Smooth muscle cell (in vitro differentiated cells): Measurements from ENCODE around the gene AIF1. TPM values are rescaled to one million over a fixed set of nuclear protein-coding genes. Genes with fewer than 3 reads are reported as not detected.

Source experiments
- DNase-seq: peaks from one replicate; lab custom pipeline; 2025; ENCODE audit not compliant: unreplicated experiment; lab: John Stamatoyannopoulos, UW
- H2AFZ ChIP-seq: fragments of 200-600 bp; sonication (generic); 2 replicates; pipeline ENCODE4 v1.6.0; 2016; ENCODE audit warnings: antibody characterized with exemption, low read depth, mild to moderate bottlenecking
- H3F3A ChIP-seq: fragments of 200-600 bp; sonication (generic); 2 replicates; pipeline ENCODE4 v1.6.0; 2017; ENCODE audit warnings: antibody characterized with exemption, low read depth
- H3K27ac ChIP-seq: fragments of 200-600 bp; sonication (generic); 2 replicates; pipeline ENCODE4 v1.5.1; 2016; ENCODE audit warnings: low read depth, mild to moderate bottlenecking
- H3K27me3 ChIP-seq: fragments of 200-600 bp; sonication (generic); 2 replicates; pipeline ENCODE4 v1.6.1; 2016; ENCODE audit warnings: low read depth, mild to moderate bottlenecking
- H3K36me3 ChIP-seq: fragments of 200-600 bp; sonication (generic); 2 replicates; pipeline ENCODE4 v1.5.1; 2016; ENCODE audit warnings: low read depth
- H3K4me1 ChIP-seq: fragments of 200-600 bp; sonication (generic); 2 replicates; pipeline ENCODE4 v1.5.1; 2016; ENCODE audit warnings: low read depth
- H3K4me2 ChIP-seq: fragments of 200-600 bp; sonication (generic); 2 replicates; pipeline ENCODE4 v1.6.0; 2016; ENCODE audit warnings: mild to moderate bottlenecking
- H3K4me3 ChIP-seq: fragments of 200-600 bp; sonication (generic); 2 replicates; pipeline ENCODE4 v1.5.1; 2016; ENCODE audit warnings: mild to moderate bottlenecking
- H3K79me2 ChIP-seq: fragments of 200-600 bp; sonication (generic); 2 replicates; pipeline ENCODE4 v1.6.0; 2016; ENCODE audit warnings: low read depth, mild to moderate bottlenecking
- H3K9ac ChIP-seq: fragments of 200-600 bp; sonication (generic); 2 replicates; pipeline ENCODE4 v1.6.0; 2016; ENCODE audit warnings: low read depth
- H3K9me3 ChIP-seq: fragments of 200-600 bp; sonication (generic); replicated peaks from 2 replicates; pipeline ENCODE4 v1.5.1; 2016; ENCODE audit warnings: low read depth
- H4K20me1 ChIP-seq: fragments of 200-600 bp; sonication (generic); 2 replicates; pipeline ENCODE4 v1.6.0; 2016; ENCODE audit warnings: low read depth
- WGBS: methylation state at CpG from one replicate; pipeline ENCODE4 v1.1.7; 2016; ENCODE audit warnings: low lambda C conversion rate; 5-methylcytosine and 5-hydroxymethylcytosine counted together
- polyA plus RNA-seq: library from polyadenylated mRNA; unstranded; fragments of >200 nt; fragmentation: Nextera tagmentation; extraction: Ambion mirVana; gene quantifications from 2 replicates; pipeline ENCODE4 v1.2.1, GENCODE V29; 2016
- total RNA-seq: library from RNA; depleted of rRNA; stranded (reverse); fragments of >200 nt; gene quantifications from 2 replicates; pipeline ENCODE4 v1.2.3, GENCODE V29; 2014
- TF ChIP-seq, protein P1 (sequence below): fragments of 200-600 bp; sonication (generic); IDR thresholded peaks from 2 replicates; pipeline ENCODE4 v1.5.1; 2017; ENCODE audit warnings: borderline replicate concordance, mild to moderate bottlenecking, antibody characterized with exemption; ENCODE audit not compliant: insufficient read depth, poor library complexity, severe bottlenecking

Gene AIF1
- total and polyA plus RNA-seq, 2 experiments from 2014 or later = not detected

DNA sequence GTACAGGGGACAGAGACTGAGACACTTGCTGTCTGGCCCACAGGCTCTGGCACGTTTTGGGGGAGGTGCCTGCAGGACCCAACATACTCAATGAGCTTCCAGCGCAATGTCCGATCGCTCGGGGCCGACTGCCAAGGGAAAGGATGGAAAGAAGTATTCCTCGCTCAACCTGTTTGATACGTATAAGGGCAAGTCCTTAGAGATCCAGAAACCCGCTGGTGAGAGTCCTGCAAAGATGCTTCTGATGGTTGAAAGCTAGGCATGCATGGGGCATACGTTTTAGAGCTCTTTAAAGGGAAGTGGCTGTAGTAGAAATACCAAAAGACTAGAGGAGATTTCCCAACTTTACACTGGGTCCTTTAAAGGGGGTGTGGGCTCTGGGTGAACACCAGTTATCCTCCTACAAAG, 7.7 kb downstream of the AIF1 start:
- Histone ChIP-seq H3K4me1 (peaks cover 13% of the 10 kb centered on the region), H2AFZ (no peak overlapping the region), H3F3A (peaks cover 11% of the 10 kb centered on the region), H4K20me1 (peaks cover 66% of the 10 kb centered on the region), H3K27me3 (no peaks in the 10 kb centered on the region), H3K27ac (peak overlapping the region; percentile 98), H3K9ac (no peak overlapping the region), H3K36me3 (peaks cover 13% of the 10 kb centered on the region), H3K9me3 (no peaks in the 10 kb centered on the region), H3K4me2 (peak overlapping the region; percentile 97), H3K4me3 (peak overlapping the region; percentile 85), H3K79me2 (peaks cover 66% of the 10 kb centered on the region)
- WGBS = 68% methylated on average over 10 of the region's 10 CpGs
- DNase-seq = no peak
- TF ChIP-seq, protein P1, sequence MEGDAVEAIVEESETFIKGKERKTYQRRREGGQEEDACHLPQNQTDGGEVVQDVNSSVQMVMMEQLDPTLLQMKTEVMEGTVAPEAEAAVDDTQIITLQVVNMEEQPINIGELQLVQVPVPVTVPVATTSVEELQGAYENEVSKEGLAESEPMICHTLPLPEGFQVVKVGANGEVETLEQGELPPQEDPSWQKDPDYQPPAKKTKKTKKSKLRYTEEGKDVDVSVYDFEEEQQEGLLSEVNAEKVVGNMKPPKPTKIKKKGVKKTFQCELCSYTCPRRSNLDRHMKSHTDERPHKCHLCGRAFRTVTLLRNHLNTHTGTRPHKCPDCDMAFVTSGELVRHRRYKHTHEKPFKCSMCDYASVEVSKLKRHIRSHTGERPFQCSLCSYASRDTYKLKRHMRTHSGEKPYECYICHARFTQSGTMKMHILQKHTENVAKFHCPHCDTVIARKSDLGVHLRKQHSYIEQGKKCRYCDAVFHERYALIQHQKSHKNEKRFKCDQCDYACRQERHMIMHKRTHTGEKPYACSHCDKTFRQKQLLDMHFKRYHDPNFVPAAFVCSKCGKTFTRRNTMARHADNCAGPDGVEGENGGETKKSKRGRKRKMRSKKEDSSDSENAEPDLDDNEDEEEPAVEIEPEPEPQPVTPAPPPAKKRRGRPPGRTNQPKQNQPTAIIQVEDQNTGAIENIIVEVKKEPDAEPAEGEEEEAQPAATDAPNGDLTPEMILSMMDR = no peak

DNA sequence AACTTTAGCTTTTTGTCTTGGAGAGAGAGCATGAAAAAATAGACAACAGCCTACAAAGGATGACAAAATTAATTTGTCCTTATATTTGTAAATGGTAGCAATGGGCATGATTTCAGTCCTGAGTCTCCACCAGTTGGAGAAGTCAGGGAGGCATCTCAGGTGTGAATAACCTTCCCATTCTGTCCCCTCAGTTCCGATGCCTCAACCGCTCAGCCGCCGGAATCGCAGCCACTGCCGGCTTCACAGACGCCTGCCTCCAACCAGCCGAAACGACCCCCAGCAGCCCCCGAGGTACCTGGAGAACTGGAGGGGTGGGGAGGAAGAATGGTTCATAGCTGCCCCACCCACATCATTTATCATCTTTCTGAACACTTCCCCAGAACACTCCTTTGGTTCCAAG, 9.0 kb downstream of the AIF1 start:
- Histone ChIP-seq H3K4me1 (peaks cover 13% of the 10 kb centered on the region), H4K20me1 (peaks cover 79% of the 10 kb centered on the region)

DNA sequence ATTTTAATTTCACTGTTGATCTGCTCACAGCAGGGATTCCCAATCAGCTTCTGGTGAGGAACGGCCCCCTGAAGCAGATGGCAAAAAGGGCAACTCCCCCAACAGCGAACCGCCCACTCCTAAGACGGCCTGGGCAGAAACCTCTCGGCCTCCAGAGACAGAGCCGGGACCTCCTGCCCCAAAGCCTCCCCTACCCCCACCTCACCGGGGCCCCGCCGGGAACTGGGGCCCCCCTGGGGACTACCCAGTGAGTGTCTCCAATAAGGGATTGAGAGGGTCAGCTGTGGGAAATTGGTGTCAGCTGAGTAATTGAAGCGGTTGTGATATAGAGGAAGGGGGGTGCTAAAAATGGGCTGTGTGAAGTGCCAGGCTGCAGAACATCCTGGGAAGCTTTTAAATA, 11.9 kb downstream of the AIF1 start:
- Histone ChIP-seq H3F3A (peaks cover 30% of the 10 kb centered on the region), H2AFZ (no peak overlapping the region), H3K4me3 (no peak overlapping the region), H4K20me1 (peaks cover 90% of the 10 kb centered on the region), H3K9me3 (no peaks in the 10 kb centered on the region), H3K9ac (no peak overlapping the region), H3K27ac (no peak overlapping the region), H3K4me2 (no peak overlapping the region), H3K79me2 (peaks cover 64% of the 10 kb centered on the region), H3K36me3 (peaks cover 24% of the 10 kb centered on the region), H3K4me1 (peaks cover 9% of the 10 kb centered on the region), H3K27me3 (no peaks in the 10 kb centered on the region)
- no peak for DNase-seq
- TF ChIP-seq, protein P1 = no peak
- WGBS = 94% methylated on average over 10 of the region's 10 CpGs

More for the DNA sequence above, 9.0 kb downstream of the AIF1 start:
- no peak overlapping the region for H3K27ac ChIP-seq
- peaks cover 23% of the 10 kb centered on the region for H3K36me3 ChIP-seq
- H3K79me2 ChIP-seq = peaks cover 71% of the 10 kb centered on the region
- H3K9ac ChIP-seq = no peak overlapping the region
- H3F3A ChIP-seq = peaks cover 20% of the 10 kb centered on the region
- H3K27me3 ChIP-seq = no peaks in the 10 kb centered on the region
- H3K9me3 ChIP-seq = no peaks in the 10 kb centered on the region
- no peak overlapping the region for H3K4me2 ChIP-seq
- no peak for DNase-seq
- no peak overlapping the region for H3K4me3 ChIP-seq
- no peak overlapping the region for H2AFZ ChIP-seq
- TF ChIP-seq, protein P1 = no peak
- WGBS = over 99% methylated on average over 10 of the region's 10 CpGs

DNA sequence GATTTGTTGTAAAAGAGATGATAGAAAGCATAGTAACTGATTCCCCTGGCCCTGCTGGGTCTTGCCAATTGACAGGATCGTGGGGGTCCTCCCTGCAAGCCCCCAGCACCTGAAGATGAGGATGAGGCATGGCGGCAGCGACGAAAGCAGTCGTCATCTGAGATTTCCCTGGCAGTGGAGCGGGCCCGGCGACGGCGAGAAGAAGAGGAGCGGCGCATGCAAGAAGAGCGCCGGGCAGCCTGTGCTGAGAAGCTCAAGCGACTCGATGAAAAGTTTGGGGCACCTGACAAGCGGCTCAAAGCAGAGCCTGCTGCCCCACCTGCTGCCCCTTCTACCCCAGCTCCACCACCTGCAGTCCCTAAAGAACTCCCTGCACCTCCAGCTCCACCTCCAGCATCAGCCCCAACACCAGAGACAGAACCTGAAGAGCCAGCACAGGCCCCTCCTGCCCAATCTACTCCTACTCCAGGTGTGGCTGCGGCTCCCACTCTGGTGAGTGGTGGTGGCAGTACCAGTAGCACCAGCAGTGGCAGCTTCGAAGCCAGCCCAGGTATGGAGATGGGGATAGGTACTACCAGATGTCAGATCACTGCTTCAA, 12.8 kb downstream of the AIF1 start:
- peaks cover 35% of the 10 kb centered on the region for H3F3A ChIP-seq
- H3K4me1 ChIP-seq = peaks cover under 1% of the 10 kb centered on the region
- H3K4me3 ChIP-seq = no peak overlapping the region
- WGBS = 97% methylated on average over 11 of the region's 19 CpGs
- DNase-seq = no peak
- H3K9me3 ChIP-seq = no peaks in the 10 kb centered on the region
- no peak overlapping the region for H3K9ac ChIP-seq
- H3K27me3 ChIP-seq = no peaks in the 10 kb centered on the region
- H3K79me2 ChIP-seq = peaks cover 57% of the 10 kb centered on the region
- TF ChIP-seq, protein P1 = no peak
- no peak overlapping the region for H2AFZ ChIP-seq
- H3K27ac ChIP-seq = no peak overlapping the region
- peaks cover 29% of the 10 kb centered on the region for H3K36me3 ChIP-seq
- peaks cover 88% of the 10 kb centered on the region for H4K20me1 ChIP-seq
- no peak overlapping the region for H3K4me2 ChIP-seq
